ENCODE results near the gene ANGPTL3.
"Not testable (repeated sequence)": the region's sequence is repeated elsewhere in the genome, so short reads cannot be mapped to it uniquely, and the experiment has no call there.

Gene ANGPTL3

GRCh38 chr1:62597281-62597680 lies at the start of gene ANGPTL3:
Gene ANGPTL3, plus strand, starts transcription at chr1:62597520. Its CDS starts 47 bp downstream, at chr1:62597567.
- no peak for DNase-seq (ENCODE audit: low read depth)

DNA sequence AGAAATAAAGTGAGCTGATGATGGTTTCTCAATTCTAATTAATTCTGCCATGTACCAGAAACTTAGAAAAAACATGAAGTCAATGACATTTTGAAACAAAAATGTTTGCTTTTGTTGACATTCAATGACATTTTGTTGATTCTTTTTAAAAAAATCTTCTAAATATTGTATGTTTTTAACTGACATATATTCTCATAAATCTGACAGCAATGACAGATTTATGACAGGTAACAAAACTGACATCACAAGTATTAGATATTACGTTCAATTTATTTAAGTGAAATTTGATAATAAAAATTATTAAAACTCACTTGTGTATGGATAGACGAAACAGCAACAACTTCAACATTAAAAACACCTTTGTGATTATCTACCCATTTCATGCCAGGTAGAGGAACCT lies 36.0 kb upstream of the ANGPTL3 start:
- no peak for DNase-seq (ENCODE audit: low read depth)

- not testable (repeated sequence) for DNase-seq (ENCODE audit: low read depth)
These were observed 30.1 kb upstream of the ANGPTL3 start for GRCh38 chr1:62567182-62567581.

DNA sequence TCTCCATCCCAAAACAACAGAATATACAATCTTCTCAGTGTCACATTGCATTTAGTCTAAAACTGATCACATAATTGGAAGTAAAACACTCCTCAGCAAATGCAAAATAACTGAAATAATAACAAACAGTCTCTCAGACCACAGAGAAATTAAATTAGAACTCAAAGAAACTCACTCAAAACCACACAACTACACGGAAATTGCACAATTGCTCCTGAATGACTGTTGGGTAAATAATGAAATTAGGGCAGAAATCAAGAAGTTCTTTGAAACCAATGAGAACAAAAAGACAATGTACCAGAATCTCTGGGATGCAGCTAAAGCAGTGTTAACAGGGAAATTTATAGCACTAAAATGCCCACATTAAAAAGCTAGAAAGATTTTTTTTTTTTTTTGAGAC lies 29.4 kb upstream of the ANGPTL3 start:
- peak; percentile 35 for DNase-seq (ENCODE audit: low read depth)

DNA sequence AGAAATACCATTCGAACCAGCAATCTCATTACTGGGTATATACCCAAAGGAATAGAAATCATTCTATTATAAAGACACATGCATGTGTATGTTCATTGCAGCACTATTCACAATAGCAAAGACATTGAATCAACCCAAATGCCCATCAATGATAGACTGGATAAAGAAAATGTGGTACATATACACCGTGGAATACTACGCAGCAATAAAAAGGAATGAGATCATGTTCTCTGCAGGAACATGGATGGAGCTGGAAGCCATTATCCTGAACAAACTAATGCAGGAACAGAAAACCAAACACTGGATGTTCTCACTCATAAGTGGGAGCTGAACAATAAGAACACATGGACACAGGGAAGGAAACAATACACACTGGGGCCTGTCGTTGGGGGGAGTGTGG lies 25.8 kb upstream of the ANGPTL3 start:
- not testable (repeated sequence) for DNase-seq (ENCODE audit: low read depth)

DNA sequence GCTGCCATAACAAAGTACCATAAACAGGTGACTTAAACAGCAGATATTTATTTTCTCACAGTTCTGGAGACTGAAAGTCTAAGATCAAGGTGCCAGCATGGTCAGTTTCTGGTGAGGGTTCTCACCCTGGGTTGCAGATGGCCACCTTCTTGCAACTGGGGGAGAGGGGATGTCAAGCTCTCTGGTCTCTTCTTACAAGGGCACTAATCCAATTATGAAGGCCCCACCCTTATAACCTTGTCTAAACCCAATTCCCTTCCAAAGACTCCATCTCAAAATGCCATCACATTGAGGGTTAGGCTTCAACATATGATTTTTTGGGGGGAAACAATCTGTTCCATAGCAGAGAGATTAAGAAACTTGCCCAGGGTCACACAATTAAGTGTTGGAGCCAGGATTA lies 24.8 kb upstream of the ANGPTL3 start:
- no peak for DNase-seq (ENCODE audit: low read depth)

DNA sequence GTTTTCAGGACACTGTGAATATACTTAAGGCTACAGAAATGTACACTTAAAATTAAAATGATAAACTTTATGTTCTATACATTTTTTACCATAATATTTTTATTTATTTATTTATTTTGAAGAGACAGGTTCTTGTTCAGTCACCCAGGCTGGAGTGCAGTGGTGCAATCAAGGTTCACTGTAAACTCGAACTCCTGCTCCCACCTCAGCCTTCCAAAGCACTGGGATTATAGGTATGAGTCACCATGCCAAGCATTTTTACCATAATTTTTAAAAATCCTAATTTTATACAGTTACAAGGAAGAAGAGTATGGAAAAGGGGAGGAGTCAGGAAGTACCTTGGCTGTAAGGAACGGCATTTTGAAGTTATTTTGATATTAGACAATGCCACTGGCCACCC lies 23.6 kb upstream of the ANGPTL3 start:
- peak; percentile 17 for DNase-seq (ENCODE audit: low read depth)

GRCh38 chr1:62585469-62586155 lies 11.7 kb upstream of the ANGPTL3 start:
- no peak for DNase-seq (ENCODE audit: low read depth)

- DNase-seq (ENCODE audit: low read depth): no peak
These were observed 9.3 kb upstream of the ANGPTL3 start for GRCh38 chr1:62588000-62588399.

GRCh38 chr1:62589321-62589720 lies 8.0 kb upstream of the ANGPTL3 start:
- DNase-seq (ENCODE audit: low read depth): peak; percentile 50

- DNase-seq (ENCODE audit: low read depth): no peak
These were observed 6.9 kb upstream of the ANGPTL3 start for GRCh38 chr1:62590255-62590969.

GRCh38 chr1:62590970-62591368 lies 6.4 kb upstream of the ANGPTL3 start:
- no peak for DNase-seq (ENCODE audit: low read depth)

DNA sequence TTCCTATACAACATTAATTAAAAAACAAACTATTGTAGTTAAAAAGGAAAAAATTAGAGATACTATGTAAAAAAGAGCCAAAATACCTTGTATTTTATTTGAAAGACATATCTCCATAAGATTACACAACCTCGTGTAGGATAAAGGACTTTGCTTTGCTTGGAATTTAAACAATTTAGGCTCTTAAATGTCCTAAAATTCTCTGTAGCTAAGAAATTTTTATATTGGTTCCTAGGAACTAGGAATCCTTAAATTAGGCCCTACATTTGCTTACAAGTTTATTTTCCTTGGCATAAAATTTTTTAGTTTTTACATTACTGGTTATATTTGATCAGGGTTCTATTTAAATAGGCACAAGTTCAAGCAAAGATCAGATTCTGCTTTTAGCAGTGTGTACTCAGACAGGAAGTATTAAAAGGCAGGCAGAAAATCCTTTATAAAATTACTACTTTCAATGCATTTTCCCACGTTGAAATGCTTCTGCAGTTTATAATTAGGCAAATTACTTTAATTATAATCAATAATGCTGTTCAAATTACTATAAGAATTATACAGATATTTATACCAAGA lies 3.4 kb upstream of the ANGPTL3 start:
- DNase-seq (ENCODE audit: low read depth): no peak

GRCh38 chr1:62595647-62596046 lies 1.7 kb upstream of the ANGPTL3 start:
- no peak for DNase-seq (ENCODE audit: low read depth)

DNA sequence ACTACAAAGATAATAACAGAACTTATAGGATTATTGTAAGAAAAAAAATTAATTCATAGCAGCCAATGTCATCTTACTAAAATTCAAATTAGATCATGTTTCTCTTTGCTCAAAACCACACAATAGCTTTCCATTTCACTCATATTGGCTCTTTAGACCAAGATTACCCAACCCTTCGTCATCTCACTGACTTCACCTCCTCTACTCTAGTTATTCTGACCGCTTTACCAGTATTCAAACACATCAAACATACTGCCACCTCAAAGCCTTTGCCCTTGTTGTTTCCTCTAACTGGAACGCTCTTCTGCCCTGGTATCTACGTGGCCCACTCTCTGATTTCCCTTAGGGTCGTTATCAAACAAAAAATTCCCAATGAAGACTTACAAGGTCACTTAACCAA lies 1.7 kb downstream of the ANGPTL3 start:
- DNase-seq (ENCODE audit: low read depth): peak; percentile 8

- DNase-seq (ENCODE audit: low read depth): peak; percentile 14
These were observed 4.1 kb downstream of the ANGPTL3 start for GRCh38 chr1:62601457-62601856.

GRCh38 chr1:62608905-62609304 lies 11.6 kb downstream of the ANGPTL3 start:
- DNase-seq (ENCODE audit: low read depth): no peak

DNA sequence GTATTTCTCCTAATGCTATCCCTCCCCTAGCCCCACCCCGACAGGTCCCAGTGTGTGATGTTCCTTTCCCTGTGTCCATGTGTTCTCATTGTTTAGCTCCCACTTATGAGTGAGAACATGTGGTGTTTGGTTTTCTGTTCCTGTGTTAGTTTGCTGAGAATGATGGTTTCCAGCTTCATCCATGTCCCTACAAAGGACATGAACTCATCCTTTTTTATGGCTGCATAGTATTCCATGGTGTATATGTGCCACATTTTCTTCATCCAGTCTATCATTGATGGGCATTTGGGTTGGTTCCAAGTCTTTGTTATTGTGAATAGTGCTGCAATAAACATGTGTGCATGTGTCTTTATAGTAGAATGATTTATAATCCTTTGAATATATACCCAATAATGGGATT lies 13.3 kb downstream of the ANGPTL3 start:
- DNase-seq (ENCODE audit: low read depth): not testable (repeated sequence)

DNA sequence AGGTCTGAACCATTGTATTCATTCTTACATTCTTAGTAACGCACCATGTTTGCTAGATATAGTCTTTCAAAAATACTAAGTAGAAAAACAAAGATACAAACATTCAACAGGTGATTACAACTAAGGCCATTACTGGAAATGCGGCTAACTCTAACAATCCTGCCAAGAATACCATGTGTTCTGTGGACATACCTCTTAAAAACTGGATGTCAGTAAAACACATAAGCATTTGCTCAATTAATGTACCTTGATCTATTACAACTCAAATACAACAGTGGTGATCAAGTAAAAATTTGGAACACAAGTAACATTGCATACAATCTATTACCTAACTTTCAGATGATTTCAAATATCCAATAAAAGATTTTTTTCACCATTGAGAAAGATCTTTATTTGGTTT lies 15.4 kb downstream of the ANGPTL3 start:
- DNase-seq (ENCODE audit: low read depth): no peak

- no peak for DNase-seq (ENCODE audit: low read depth)
These were observed 16.0 kb downstream of the ANGPTL3 start for GRCh38 chr1:62613325-62613727.

DNA sequence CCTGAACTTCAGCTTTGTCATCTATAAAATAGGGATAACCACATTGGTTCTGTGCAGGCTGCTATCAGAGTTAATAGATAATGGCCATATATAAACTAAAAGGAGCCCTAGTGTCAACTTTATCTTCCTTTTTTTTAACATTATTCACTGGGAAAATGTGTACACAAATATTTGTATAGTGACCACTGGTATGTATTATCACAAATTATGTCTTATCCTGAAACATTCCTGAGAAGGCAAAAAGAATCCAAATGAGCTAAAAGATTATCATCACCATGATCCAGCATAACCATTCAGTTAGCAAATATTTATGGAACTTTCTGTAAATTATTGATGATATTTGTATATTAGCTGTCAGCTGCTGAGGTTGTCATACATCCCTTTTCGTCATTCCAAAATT lies 16.6 kb downstream of the ANGPTL3 start:
- peak; percentile 46 for DNase-seq (ENCODE audit: low read depth)

DNA sequence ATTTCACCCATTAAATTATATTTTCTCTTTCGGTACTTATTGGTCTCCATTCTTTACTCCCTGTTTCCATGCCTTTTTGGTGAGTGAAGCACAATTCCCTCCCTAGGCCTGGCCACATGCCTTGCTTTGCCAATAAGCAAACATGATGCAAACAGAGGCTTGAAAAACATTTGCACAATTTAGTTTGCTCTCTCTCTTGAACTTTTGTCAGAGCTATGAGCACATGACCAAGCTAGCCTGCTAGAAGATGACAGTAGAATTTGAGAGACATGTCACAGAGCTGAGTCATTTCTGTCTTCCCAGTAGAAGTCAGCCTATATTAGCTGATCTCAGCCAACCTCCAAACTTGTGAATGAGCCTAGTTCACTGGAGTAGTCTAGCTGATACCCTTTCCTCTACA lies 24.6 kb downstream of the ANGPTL3 start:
- peak; percentile 92 for DNase-seq (ENCODE audit: low read depth)

- no peak for DNase-seq (ENCODE audit: low read depth)
These were observed 28.1 kb downstream of the ANGPTL3 start for GRCh38 chr1:62625415-62625814.
